IPS DF 4.7 (cell line): ENCODE measurements around the gene DUS1L.

Experiments used
- DNase-seq: peaks from one replicate; pipeline ENCODE4 v3.0.0-alpha.2; 2013; ENCODE audit warnings: low spot score; ENCODE audit errors: extremely low read depth

Gene DUS1L

GRCh38 chr17:82076018-82076784, 10.6 kb upstream of the DUS1L start:
- DNase-seq: no peak

GRCh38 chr17:82073446-82073845, 7.8 kb upstream of the DUS1L start:
- DNase-seq: no peak

GRCh38 chr17:82072827-82073226, 7.2 kb upstream of the DUS1L start:
- no peak for DNase-seq

GRCh38 chr17:82070611-82071010, 5.0 kb upstream of the DUS1L start:
- DNase-seq: no peak

- no peak for DNase-seq
These were observed 389 bp downstream of the DUS1L start for GRCh38 chr17:82065193-82065637.

GRCh38 chr17:82064433-82065192, 991 bp downstream of the DUS1L start:
- no peak for DNase-seq

- no peak for DNase-seq
These were observed 1.9 kb downstream of the DUS1L start for GRCh38 chr17:82063424-82064415.

- no peak for DNase-seq
These were observed 2.6 kb downstream of the DUS1L start for GRCh38 chr17:82062984-82063368.

GRCh38 chr17:82062076-82062983, 3.3 kb downstream of the DUS1L start:
- DNase-seq: no peak

GRCh38 chr17:82061047-82061925, 4.3 kb downstream of the DUS1L start:
- DNase-seq: no peak

GRCh38 chr17:82060614-82061013, 5.0 kb downstream of the DUS1L start:
- no peak for DNase-seq

- no peak for DNase-seq
These were observed 5.6 kb downstream of the DUS1L start for GRCh38 chr17:82060001-82060380.

GRCh38 chr17:82059272-82060000, 6.2 kb downstream of the DUS1L start:
- DNase-seq: no peak

GRCh38 chr17:82058855-82059249, 6.8 kb downstream of the DUS1L start:
- no peak for DNase-seq

GRCh38 chr17:82058230-82058854, 7.3 kb downstream of the DUS1L start:
- DNase-seq: no peak

- DNase-seq: no peak
These were observed 8.6 kb downstream of the DUS1L start for GRCh38 chr17:82056729-82057621.

GRCh38 chr17:82055965-82056728, 9.5 kb downstream of the DUS1L start:
- DNase-seq: no peak
